GM03348 (cell line): ENCODE data around the gene ESAM.
A peak's percentile ranks its signal among the peaks of the same experiment; 100 is the strongest.

Experiments used
- DNase-seq: peaks from one replicate; pipeline ENCODE4 v3.0.0; 2012; ENCODE audit warnings: low spot score

ESAM gene

GRCh38 chr11:124751741-124752470 lies 10.2 kb downstream of the ESAM start, which contains the start of gene VSIG2:
TSS of gene VSIG2 (minus strand) at chr11:124752255. CDS start at chr11:124752137, 118 bp downstream.
- no peak for DNase-seq

DNA sequence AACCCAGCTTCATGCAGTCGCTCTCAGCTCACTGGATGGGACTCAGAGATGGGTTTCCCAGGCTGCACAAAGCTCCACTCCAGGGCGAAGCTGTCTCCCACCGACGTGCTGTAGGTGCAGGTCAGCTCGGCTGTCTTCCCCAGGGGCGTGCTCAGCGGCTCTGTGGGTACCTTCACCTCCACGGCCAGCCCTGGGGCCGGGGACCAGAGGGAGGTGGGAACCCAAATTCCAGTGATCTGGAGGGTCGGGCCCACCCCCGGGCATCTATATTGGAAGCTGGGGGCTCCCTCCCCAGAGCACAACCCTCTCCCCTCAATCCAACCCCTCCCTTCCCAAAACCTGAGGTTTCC lies 10.7 kb downstream of the ESAM start:
- no peak for DNase-seq

GRCh38 chr11:124749912-124750311 lies 12.2 kb downstream of the ESAM start:
- no peak for DNase-seq

DNA sequence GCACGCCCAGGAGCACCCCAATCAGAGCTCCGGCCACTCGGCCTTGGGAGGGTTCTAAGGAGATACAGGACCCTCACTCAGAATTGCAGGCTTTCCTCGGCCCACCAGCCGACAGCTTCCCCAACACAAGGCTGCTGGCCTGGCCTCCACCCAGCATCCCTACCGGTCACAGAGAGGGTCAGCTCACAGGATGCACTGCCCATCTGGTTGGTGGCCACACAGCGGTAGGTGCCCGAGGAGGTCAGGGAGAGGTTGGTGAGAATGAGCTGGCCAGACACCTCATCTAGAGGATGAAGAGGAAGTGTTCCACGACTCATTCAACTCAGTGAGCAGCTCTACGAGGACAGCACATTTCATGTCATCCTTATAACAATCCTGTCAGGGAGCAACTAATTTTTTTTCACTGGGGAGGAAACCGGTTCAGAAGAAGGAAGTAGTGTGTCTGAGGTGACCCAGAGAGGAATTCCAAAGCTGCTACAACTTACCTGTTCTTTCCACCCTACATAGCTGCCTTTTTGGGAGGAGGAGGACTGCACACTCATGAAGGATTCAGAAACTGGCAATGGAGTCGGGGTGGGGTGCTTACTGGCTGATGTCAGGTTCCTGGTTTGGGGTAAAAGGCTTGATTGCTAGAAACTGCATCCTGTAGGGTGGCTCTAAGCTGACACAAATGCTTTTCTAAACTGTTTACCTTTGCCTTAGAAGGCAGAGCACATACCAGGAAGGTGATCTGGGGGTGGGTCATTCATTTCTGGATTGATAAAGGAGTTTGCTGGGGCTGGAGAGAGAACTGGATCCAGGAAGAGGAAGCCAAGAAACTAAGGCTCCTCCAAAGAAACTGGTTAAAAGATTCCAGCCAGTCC lies 13.4 kb downstream of the ESAM start:
- no peak for DNase-seq

DNA sequence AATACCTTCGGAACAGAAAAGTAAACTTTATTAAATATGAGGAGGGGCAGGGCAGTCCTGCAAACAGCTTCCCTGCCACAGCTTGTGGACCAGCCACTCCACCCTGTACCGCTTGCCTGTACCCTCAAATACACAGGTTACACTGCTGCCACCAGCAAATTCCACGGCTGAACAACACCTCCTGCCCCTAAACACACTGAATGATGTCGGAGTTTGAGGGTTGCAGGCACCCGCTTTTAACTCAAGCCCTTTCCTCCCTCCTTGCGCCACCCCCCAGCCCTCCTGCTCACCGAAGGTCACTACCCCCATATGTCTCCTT lies 14.0 kb downstream of the ESAM start:
- DNase-seq: no peak

GRCh38 chr11:124747406-124748099 lies 14.5 kb downstream of the ESAM start:
- DNase-seq: no peak

DNA sequence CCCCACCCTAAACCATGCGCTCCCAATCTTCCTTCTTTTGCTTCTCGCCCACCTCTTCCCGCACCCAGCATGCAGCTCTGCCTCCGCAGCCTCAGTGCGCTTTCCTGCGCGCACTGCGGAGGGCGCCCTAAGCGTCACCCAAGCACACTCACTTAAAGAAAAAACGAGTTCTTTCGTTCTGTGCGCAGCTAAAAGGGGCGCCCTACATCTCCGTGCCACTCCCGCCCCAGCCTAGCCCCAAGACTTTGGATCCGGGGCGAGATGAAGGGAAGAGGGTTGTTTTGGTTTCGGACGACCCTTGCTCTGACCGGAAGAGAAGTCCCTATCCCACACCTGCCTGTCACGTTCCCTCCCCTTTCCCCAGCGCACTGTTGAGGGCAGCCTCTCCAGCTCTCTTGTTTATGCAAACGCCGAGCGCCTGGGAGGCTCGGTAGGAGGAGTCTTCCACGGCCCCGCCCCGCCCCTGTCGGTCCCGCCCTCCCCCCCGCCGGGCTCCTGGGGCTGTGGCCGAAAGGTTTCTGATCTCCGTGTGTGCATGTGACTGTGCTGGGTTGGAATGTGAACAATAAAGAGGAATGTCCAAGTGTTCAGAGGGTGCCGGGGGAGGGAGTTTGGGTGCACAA lies 15.4 kb downstream of the ESAM start:
- DNase-seq: peak; percentile 91

DNA sequence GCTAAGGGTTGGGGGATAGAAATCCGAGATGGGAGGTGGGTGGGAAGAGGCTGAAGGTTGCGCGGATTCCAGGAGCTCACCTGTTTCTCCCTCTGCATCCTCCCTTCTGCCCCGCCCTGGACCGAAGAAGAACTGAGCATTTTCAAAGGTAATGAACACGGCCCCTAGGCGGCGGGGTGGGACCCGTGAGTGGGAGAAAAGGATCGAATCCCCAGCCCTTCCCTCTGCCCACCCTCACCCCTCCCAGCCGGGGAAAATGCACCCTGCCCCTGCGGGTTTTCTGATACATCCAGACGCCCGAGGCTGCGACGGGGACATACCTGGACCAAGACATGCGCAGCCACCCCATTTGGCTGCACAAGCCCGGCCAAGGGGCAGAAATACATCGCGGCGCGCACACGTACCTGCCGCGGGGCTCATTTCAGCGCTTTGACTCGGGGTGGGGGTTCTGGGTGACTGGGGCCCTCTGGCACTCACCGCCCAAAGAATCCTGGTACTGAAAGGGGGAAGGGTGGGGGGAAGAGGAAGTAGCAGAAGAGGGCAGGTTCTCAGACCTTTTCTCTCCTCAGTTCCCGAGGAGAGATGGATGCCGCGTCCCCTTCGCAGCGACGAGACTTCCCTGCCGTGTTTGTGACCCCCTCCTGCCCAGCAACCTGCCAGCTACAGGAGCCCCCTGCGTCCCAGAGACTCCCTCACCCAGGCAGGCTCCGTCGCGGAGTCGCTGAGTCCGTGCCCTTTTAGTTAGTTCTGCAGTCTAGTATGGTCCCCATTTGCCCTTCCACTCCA lies 16.1 kb downstream of the ESAM start:
- no peak for DNase-seq

DNA sequence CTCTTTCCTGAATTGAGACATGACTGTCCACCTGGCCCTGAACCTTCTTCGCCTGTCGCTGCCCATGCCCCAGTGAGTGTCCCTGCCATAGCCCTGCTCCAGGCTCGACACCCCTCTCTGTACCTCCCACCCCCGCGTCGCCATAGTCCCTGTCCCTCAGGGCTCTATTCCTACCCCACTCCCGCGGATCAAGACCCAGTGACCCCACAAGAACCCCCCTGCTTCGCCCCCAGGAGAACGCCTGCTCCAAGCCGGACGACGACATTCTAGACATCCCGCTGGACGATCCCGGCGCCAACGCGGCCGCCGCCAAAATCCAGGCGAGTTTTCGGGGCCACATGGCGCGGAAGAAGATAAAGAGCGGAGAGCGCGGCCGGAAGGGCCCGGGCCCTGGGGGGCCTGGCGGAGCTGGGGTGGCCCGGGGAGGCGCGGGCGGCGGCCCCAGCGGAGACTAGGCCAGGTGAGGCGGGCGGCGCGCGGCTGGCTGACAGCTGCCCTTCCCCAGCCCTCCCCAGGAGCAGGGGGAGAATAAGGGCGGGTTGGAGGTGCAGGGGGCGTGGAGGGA lies 16.7 kb downstream of the ESAM start:
- DNase-seq: no peak

- no peak for DNase-seq
These were observed 19.0 kb downstream of the ESAM start for GRCh38 chr11:124743050-124743449.

GRCh38 chr11:124742555-124742954 lies 19.5 kb downstream of the ESAM start:
- DNase-seq: no peak

DNA sequence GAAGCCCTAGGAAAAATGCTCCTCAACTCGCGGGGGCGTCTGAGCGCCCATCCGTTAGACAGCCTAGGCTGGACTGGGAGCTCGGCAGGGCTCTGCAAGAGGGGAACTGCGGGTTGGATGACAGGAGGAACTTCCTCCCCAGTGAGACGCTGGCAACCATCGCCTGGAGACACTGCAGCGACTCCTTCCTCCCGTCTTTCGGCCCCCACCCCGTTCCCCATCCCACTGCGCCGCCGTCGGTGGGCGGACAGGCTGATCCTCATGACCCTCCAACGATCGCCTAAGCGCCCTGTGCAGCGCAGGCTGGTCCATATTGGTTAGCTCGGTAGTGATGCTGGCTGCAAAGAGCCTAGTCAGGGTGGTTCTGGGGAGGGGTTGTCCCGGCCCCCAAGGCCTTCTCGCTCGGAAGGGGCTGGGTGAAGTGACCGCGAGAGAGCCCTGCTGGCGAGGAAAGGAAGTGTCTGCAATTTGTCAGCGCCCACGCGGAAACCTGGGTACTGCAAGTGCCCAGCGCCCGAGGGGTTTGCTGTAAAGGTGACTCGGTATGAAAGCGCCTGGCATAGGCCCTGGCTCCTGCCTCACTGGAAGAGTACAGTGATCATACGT lies 21.7 kb downstream of the ESAM start:
- no peak for DNase-seq

DNA sequence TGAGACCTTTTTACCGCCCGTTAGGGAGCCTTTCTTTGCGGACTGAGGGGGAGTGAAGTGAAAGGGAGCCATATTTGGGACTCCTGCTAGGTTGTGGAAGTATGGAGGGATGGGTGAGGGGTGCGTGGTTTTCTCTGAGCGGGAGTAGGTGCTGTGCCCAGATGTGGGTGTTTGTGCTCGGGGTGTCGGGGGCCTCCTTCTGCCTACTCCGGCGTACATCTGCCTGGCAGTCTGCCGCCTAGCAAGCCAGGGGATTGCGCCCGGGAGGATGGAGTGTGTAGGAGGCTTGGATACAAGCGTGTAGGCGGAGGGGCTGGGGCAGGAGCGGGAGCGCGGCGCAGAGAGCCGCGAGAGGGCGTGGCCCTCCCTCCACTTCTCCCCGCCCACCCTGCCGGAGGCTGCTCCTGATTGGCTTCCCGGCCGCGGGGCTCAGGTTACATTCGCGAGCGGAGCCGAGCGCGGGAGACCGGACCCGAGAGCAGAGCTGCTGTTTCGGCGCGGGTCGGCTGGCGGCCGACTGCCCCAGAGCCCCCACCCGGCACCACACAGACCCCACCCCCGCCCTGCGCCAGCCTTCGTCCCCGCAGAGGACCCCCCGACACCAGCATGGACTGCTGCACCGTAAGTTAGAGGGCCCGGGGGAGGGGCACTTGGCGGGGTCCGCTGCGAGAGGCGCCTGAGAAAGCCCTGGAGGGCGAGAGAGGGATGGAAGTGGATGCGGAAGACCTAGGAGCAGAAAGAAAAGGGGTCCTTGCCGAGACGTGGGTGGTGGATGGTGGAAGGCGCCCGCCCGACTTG lies 22.4 kb downstream of the ESAM start, which contains the start of gene NRGN:
Gene NRGN, plus strand, starts transcription at position 464 of the 798 bp plus-strand sequence. Its CDS starts 143 bp downstream, at position 607.
- peak; percentile 98 for DNase-seq

DNA sequence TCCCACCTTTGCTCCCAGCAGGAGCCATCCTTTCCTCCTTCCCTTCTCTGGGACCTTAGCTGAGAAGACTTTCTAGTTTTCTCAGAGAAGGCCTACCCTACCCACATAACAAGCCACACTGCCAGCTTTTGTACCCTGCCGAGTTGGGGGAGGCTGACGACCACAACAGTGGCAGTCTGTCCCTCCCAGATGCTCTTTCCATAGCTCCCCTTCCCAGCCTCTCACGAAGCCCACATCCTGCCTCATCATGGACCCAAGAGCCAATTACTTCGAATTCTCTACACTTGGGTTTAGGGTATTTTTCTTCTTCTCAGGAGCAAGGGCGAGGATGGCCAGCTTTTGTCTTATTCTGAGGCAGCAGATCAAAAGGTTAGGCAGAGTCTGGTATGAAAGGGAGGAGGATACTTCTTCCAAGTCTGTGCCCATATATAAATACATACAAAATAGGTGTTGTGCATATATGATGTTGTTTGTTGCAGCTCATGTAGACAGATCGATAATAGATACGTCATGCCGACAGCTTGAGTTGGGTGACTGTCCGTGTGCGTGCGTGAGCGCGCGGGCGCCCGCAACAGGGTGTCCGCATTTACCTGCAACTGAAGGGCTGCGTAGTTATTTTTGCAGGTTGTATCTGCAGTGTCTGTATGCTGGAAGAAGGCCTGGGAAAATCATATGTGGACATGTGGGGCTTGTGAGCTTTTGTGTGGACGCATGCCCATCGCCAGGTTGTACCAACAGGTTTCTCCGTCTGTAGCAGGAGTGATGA lies 23.2 kb downstream of the ESAM start:
- DNase-seq: no peak

DNA sequence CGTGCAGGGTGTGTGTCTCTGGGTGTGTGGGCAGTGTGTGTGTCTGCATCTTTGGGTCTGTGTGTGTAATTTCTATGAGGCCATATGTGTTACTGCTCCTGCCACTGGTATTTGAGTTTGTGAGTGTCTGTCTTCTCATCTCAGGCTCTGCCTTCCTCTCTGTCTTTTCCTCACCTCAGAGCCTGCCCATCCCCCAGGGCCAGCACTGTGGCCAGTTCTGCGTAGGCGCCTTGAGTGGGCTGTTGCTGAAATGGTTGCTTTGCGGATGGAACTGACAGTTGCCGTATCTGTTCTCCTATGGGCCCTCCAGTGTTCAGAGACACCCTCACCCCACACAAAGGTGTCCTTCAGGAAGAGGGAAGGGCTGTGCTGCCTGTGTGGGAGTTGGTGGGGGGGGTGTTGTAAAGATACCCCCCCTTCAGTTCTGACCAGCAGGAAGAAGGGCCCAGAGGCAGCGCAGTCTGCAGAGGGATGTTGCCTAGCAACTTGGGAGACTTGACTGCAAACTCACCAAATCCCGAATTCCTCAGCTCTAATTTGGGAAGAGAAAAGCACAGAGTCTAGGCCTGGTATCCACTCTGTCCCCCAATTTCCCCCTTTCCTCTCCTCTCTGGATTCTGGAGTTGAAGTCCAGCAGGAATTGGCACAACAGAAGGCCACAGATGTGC lies 24.3 kb downstream of the ESAM start:
- no peak for DNase-seq

DNA sequence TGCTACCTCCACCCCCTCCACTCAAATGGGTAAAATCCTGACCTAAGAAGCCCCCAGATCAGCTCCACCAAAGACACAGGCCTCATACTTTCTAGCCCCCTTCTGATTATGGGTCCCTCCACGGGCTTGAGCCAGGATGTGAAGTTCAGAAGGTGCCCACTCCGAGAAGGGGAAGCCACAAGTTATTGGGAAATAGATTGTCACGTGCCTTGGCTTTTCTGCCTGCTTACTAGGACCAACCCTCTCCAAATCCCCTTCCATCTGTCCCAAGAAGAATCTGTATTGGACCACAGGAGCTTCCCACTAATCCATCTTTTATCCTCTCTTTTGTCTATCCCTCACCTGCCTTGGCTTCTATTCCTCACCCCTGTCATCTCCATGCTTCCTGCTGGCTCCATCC lies 25.4 kb downstream of the ESAM start:
- no peak for DNase-seq

DNA sequence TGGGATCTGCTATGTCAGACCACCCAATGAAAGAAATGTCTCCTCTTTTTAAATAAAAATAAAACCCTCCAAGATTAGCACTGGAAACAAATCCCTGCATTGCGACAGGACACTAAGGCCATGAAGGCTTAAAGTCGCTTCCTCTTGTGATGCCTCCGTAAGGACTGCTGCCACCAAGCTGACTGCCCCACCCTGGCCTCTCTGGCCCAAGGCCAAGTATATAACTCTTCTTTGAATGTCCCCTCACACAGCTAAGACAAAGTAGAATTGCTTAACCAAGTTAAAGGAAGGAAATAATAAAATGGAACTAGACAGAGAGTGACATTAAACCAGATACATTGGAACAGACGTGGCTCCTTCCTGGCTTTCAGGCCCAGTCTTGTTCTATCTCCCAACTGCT lies 29.9 kb downstream of the ESAM start:
- no peak for DNase-seq

- DNase-seq: no peak
These were observed 32.5 kb downstream of the ESAM start for GRCh38 chr11:124729571-124729970.

DNA sequence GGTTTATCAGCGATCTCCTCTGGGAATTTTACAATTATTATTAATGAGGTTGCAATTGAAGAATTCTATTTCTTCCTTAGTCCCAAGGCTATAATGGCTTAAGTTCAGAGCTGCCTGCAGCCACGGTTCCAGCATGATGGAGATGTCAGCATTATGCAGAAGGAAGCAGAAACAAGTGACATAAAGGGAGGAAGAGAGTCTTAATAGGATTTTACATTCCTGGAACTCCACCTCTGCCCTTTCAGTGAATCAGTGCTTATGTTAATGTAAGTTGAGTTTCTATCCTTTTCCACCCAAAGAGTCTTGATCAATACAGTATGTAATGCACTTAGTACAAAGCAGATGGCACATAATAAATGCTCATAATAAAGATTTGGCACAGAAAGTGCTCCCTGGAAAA lies 34.0 kb downstream of the ESAM start:
- DNase-seq: no peak
